B cell (primary cell): ENCODE results near the gene MYZAP. TPM values are rescaled to one million over a fixed set of nuclear protein-coding genes. Genes with fewer than 3 reads are reported as not detected.

Experiments used
- ATAC-seq: fragments of 200-7000 bp; cut with Tn5 transposase; one replicate; pipeline ENCODE4 v1.10.0; 2021; ENCODE audit warnings: low read depth, mild to moderate bottlenecking, moderate number of reproducible peaks, moderate library complexity
- CTCF ChIA-PET: fragments of 350-600 bp; sonication (Branson Sonifier 250); formaldehyde crosslinking; loops from one replicate; lab custom pipeline; 2021; ENCODE audit warnings: antibody characterized with exemption, inconsistent platforms; lab: Charles Lee
- POLR2A ChIA-PET: fragments of 350-600 bp; sonication (Branson Sonifier 250); formaldehyde crosslinking; loops from one replicate; lab custom pipeline; 2021; ENCODE audit warnings: antibody characterized with exemption; lab: Charles Lee
- DNase-seq: peaks from one replicate; pipeline ENCODE4 v3.0.0; 2013
- H2AFZ ChIP-seq: 2 replicates; pipeline ENCODE4 v1.6.1; 2012; ENCODE audit warnings: mild to moderate bottlenecking, low read depth, low read length; ENCODE audit not compliant: insufficient read depth, poor library complexity, severe bottlenecking
- H3K27ac ChIP-seq, 2 donors: 1 replicate in 1 of 2; 2 replicates in 1 of 2; pipeline ENCODE4 v1.5.1; 2012 to 2013; ENCODE audit warnings: low read length in 2 of 2, mild to moderate bottlenecking in 2 of 2, moderate library complexity in 1 of 2
- H3K27me3 ChIP-seq, 4 experiments: fragments of 200-600 bp in 1 of 4; sonication (generic) in 1 of 4; replicated peaks in 1 of 4; 1 replicate in 2 of 4; 2 replicates in 2 of 4; pipeline versions ENCODE4 v1.6.1 to v1.7.0; 2013 to 2016; ENCODE audit warnings: low read length in 3 of 4, mild to moderate bottlenecking in 2 of 4, mixed read lengths in 1 of 4, moderate library complexity in 1 of 4; ENCODE audit not compliant: insufficient read depth in 4 of 4, control insufficient read depth in 3 of 4; ENCODE audit errors: control extremely low read depth in 1 of 4
- H3K36me3 ChIP-seq, 2 experiments: replicated peaks in 1 of 2; 1 replicate in 1 of 2; 2 replicates in 1 of 2; pipeline versions ENCODE4 v1.6.1 to v1.7.1; 2013; ENCODE audit warnings: low read length in 1 of 2; ENCODE audit not compliant: insufficient read depth in 2 of 2, control insufficient read depth in 1 of 2; ENCODE audit errors: control extremely low read depth in 1 of 2, extremely low read depth in 1 of 2
- H3K4me1 ChIP-seq, 2 donors: fragments of 200-600 bp in 1 of 2; sonication (generic) in 1 of 2; 1 replicate in 1 of 2; 2 replicates in 1 of 2; pipeline versions ENCODE4 v1.5.1 to v1.6.1; 2013 to 2017; ENCODE audit warnings: low read length in 2 of 2; ENCODE audit not compliant: control insufficient read depth in 2 of 2, insufficient read depth in 2 of 2
- H3K4me2 ChIP-seq: replicated peaks from 2 replicates; pipeline ENCODE3; 2012; ENCODE audit warnings: mild to moderate bottlenecking, low read depth, low read length; ENCODE audit not compliant: poor library complexity, severe bottlenecking
- H3K4me3 ChIP-seq, 5 experiments: fragments of 200-600 bp in 1 of 5; sonication (generic) in 1 of 5; 1 replicate in 3 of 5; 2 replicates in 2 of 5; pipeline versions ENCODE4 v1.5.1 to v1.7.0; 2011 to 2016; ENCODE audit warnings: low read length in 4 of 5, mild to moderate bottlenecking in 4 of 5, low read depth in 2 of 5, control low read depth in 1 of 5, moderate library complexity in 1 of 5; ENCODE audit not compliant: insufficient read depth in 1 of 5; ENCODE audit errors: control extremely low read depth in 1 of 5, extremely low read depth in 1 of 5
- H3K79me2 ChIP-seq: fragments of 200-600 bp; sonication (generic); one replicate; pipeline ENCODE4 v1.6.0; 2016; ENCODE audit warnings: low read length; ENCODE audit not compliant: control insufficient read depth, insufficient read depth
- H3K9ac ChIP-seq: fragments of 200-600 bp; sonication (generic); 2 replicates; pipeline ENCODE4 v1.6.1; 2017; ENCODE audit warnings: mild to moderate bottlenecking, low read length, moderate library complexity
- H3K9me3 ChIP-seq, 3 donors: one replicate each; pipeline versions ENCODE4 v1.6.1 to v1.7.1; 2013; ENCODE audit warnings: low read length in 2 of 3; ENCODE audit not compliant: control insufficient read depth in 2 of 3, insufficient read depth in 1 of 3; ENCODE audit errors: control extremely low read depth in 1 of 3
- H4K20me1 ChIP-seq: 2 replicates; pipeline ENCODE4 v1.6.0; 2012; ENCODE audit warnings: mild to moderate bottlenecking, low read length; ENCODE audit not compliant: insufficient read depth, control insufficient read depth, poor library complexity, severe bottlenecking
- H3K27ac Mint-ChIP-seq: one replicate; pipeline ENCODE4 v1.8.0; 2021; ENCODE audit warnings: mixed read lengths
- H3K27me3 Mint-ChIP-seq: one replicate; pipeline ENCODE4 v1.8.0; 2021; ENCODE audit warnings: mixed read lengths
- H3K4me1 Mint-ChIP-seq: one replicate; pipeline ENCODE4 v1.8.0; 2021; ENCODE audit warnings: mixed read lengths
- H3K4me3 Mint-ChIP-seq: one replicate; pipeline ENCODE4 v1.8.0; 2021; ENCODE audit warnings: mixed read lengths
- H3K9me3 Mint-ChIP-seq: one replicate; pipeline ENCODE4 v1.8.0; 2022; ENCODE audit warnings: mixed read lengths; ENCODE audit not compliant: insufficient read depth
- CTCF ChIP-seq: fragments of 200-600 bp; IDR thresholded peaks from one replicate; pipeline ENCODE4 v1.8.0; 2022; ENCODE audit warnings: antibody characterized with exemption, mild to moderate bottlenecking
- EZH2 ChIP-seq: IDR thresholded peaks from 2 replicates; pipeline ENCODE4 v1.6.1; 2012; ENCODE audit warnings: borderline replicate concordance, low read depth, mild to moderate bottlenecking, moderate library complexity, low read length; ENCODE audit not compliant: insufficient read depth, poor library complexity, severe bottlenecking
- WGBS: methylation state at CpG from one replicate; pipeline ENCODE4 v1.1.5; 2013; ENCODE audit warnings: missing lambda C conversion rate; ENCODE audit not compliant: insufficient coverage; 5-methylcytosine and 5-hydroxymethylcytosine counted together
- intact Hi-C: fragments of 100-400 bp; cut with micrococcal nuclease; formaldehyde crosslinking; loops from one replicate; pipeline ENCODE4 v1.10.0; 2022
- polyA plus RNA-seq: library from polyadenylated mRNA; depleted of rRNA; stranded (reverse); fragments of >200 nt; gene quantifications from 2 replicates; pipeline ENCODE4 v1.2.3, GENCODE V29; 2012
- total RNA-seq, 2 donors: library from RNA; stranded (reverse); fragments of 120-200 nt in 1 of 2; gene quantifications; 1 replicate in 1 of 2; 2 replicates in 1 of 2; pipeline versions ENCODE4 v1.2.3 to v1.2.4, GENCODE V29; 2013 to 2022

Gene MYZAP
- total and polyA plus RNA-seq, 2 donors (not counting 1 experiment from before 2014, with no cell fraction given): 1.0 to 2.8 TPM

- Histone ChIP-seq H3K4me3 (no peak overlapping the region), H3K36me3 (no peaks in the 10 kb centered on the region), H3K9ac (no peak overlapping the region), H2AFZ (no peak overlapping the region), H3K4me1 (no peaks in the 10 kb centered on the region), H3K79me2 (no peaks in the 10 kb centered on the region), H3K27ac (no peak overlapping the region), H3K27me3 (peaks cover 0 to 3% (median 0%) of the 10 kb centered on the region in 4 experiments), H3K4me2 (no peak overlapping the region), H4K20me1 (no peaks in the 10 kb centered on the region), H3K9me3 (peaks cover 0 to 1% (median 0%) of the 10 kb centered on the region in 3 donors)
- Mint-ChIP-seq H3K4me1 (no peaks in the 10 kb centered on the region), H3K27ac (no peak overlapping the region), H3K9me3 (no peaks in the 10 kb centered on the region), H3K27me3 (peaks cover 21% of the 10 kb centered on the region), H3K4me3 (no peak overlapping the region)
- CTCF ChIA-PET: no interaction called here
- intact Hi-C loops: no loop called here
- no CpG with 5 or more reads among the region's 1 CpG for WGBS
- no peak for ATAC-seq
- POLR2A ChIA-PET: no interaction called here
- DNase-seq: no peak
- TF ChIP-seq CTCF (no peak), EZH2 (no peak)
Measured at GRCh38 chr15:57691082-57691481, 99.4 kb downstream of the MYZAP start.

GRCh38 chr15:57692709-57693108 is 101.0 kb downstream of the MYZAP start:
- ATAC-seq (no peak), DNase-seq (no peak)
- no peaks in the 10 kb centered on the region for H3K4me1 Mint-ChIP-seq
- TF ChIP-seq CTCF (no peak), EZH2 (no peak)
- H3K79me2 ChIP-seq: no peaks in the 10 kb centered on the region
- H3K36me3 ChIP-seq: no peaks in the 10 kb centered on the region
- H3K4me3 Mint-ChIP-seq: no peak overlapping the region
- no peak overlapping the region for H3K9ac ChIP-seq
- no peaks in the 10 kb centered on the region for H3K4me1 ChIP-seq
- CTCF ChIA-PET: no interaction called here
- H3K27ac ChIP-seq: no peak overlapping the region
- no peak overlapping the region for H3K4me3 ChIP-seq
- 100% methylated on average over 1 of the region's 1 CpG for WGBS
- H3K9me3 ChIP-seq: peaks cover 0 to 1% (median 0%) of the 10 kb centered on the region in 3 donors
- H3K27me3 Mint-ChIP-seq: peaks cover 36% of the 10 kb centered on the region
- POLR2A ChIA-PET: no interaction called here
- no peak overlapping the region for H3K27ac Mint-ChIP-seq
- no peaks in the 10 kb centered on the region for H3K9me3 Mint-ChIP-seq
- H2AFZ ChIP-seq: no peak overlapping the region
- H3K4me2 ChIP-seq: no peak overlapping the region
- H4K20me1 ChIP-seq: no peaks in the 10 kb centered on the region
- intact Hi-C loops: no loop called here
- peaks cover 0 to 8% (median 0%) of the 10 kb centered on the region in 4 experiments for H3K27me3 ChIP-seq
